ENCODE data around the gene FANK1. TPM values are rescaled to one million over a fixed set of nuclear protein-coding genes. Genes with fewer than 3 reads are reported as not detected.

Gene FANK1
- total RNA-seq, 1 experiment from 2014 or later = 0.85 TPM

DNA sequence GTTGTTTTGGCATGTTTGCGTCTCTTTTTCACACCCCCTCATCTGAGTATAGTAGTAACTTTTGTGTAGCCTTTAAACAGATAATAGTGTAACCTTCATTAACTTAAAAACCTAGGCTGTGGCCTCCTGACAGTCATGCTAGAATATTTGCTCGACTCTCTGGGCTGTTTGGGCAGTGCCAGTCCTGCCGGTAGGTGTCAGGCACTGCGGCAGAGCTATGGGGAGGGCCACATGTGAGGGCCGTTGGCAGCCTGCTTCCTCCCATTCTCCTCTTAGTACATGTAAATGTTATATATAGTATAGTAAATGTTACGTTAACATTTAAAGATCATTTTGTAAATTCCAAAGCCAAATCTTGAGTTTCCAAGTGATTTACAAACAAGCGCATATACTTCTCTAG, 46.9 kb upstream of the FANK1 start:
- DNase-seq = no peak
- no TSS peak for BruUV-seq (replicated peaks)
- Mint-ChIP-seq H3K27me3 (ENCODE audit: unreplicated experiment) (no peaks in the 10 kb centered on the region), H3K4me1 (ENCODE audit: low read depth, unreplicated experiment) (no peaks in the 10 kb centered on the region), H3K4me3 (ENCODE audit: low read depth, unreplicated experiment) (no peak overlapping the region), H3K36me3 (ENCODE audit: insufficient read depth, unreplicated experiment) (peaks cover 32% of the 10 kb centered on the region), H3K9me3 (ENCODE audit: low read depth, unreplicated experiment) (no peaks in the 10 kb centered on the region), H3K27ac (ENCODE audit: unreplicated experiment) (no peak overlapping the region)
- intact Hi-C loops (cut with micrococcal nuclease; ENCODE audit: unreplicated experiment) = no loop called here
- CTCF ChIA-PET = no interaction called here
- TF ChIP-seq, protein P1, sequence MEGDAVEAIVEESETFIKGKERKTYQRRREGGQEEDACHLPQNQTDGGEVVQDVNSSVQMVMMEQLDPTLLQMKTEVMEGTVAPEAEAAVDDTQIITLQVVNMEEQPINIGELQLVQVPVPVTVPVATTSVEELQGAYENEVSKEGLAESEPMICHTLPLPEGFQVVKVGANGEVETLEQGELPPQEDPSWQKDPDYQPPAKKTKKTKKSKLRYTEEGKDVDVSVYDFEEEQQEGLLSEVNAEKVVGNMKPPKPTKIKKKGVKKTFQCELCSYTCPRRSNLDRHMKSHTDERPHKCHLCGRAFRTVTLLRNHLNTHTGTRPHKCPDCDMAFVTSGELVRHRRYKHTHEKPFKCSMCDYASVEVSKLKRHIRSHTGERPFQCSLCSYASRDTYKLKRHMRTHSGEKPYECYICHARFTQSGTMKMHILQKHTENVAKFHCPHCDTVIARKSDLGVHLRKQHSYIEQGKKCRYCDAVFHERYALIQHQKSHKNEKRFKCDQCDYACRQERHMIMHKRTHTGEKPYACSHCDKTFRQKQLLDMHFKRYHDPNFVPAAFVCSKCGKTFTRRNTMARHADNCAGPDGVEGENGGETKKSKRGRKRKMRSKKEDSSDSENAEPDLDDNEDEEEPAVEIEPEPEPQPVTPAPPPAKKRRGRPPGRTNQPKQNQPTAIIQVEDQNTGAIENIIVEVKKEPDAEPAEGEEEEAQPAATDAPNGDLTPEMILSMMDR (IDR thresholded peaks at IDR 0.05; ENCODE audit: unreplicated experiment) = no peak

DNA sequence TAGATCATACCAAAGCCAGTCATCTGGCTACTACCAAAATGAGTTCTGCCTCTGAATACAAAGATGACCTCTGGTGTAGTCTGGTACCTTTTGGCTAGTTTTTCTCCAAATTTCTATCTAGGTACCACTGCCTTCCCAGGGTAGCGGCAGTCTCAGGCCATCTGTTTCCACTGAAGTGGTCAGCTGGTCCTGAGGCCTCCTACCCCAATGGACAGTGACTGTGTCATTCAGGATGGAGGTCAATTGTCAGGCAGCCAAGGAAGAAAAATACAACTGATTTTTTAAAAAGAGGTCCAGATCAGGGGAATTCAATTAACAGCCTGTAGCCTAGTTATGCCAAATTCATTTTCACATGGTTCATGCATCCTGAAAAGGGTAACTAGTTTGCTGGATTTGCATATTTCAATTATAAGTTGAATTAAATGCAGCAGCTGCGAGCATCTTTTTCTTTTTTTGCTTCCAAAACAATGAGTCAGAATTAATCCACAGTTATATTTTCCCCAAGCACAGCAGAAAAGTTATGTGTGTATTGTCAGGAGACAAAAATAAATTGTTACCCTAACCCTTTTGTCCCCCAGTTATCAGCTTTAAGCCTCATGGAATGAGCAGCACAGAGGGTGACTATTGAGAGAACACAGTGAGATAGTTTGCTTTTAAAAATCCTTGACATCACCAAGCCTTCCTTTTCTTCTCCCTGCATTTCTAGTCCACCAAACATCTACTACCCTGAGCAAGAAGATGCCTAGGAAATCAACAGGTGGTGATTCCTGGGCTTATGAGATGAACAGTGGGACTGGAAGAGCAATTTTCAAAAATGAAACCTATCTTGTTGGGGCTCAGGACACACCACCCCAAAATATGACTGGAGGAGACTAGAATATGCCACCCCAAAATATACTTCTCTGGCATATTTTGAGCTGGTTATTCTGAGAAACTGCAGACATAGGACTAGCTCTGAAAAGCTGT, 45.3 kb upstream of the FANK1 start:
- Mint-ChIP-seq H3K4me1 (ENCODE audit: low read depth, unreplicated experiment) (no peaks in the 10 kb centered on the region), H3K27me3 (ENCODE audit: unreplicated experiment) (no peaks in the 10 kb centered on the region), H3K4me3 (ENCODE audit: low read depth, unreplicated experiment) (no peak overlapping the region), H3K36me3 (ENCODE audit: insufficient read depth, unreplicated experiment) (peaks cover 27% of the 10 kb centered on the region), H3K27ac (ENCODE audit: unreplicated experiment) (no peak overlapping the region), H3K9me3 (ENCODE audit: low read depth, unreplicated experiment) (no peaks in the 10 kb centered on the region)
- CTCF ChIA-PET = interaction anchor here (0.7 kb wide), 1 partner anchor 79 kb away, joined by 7 read pairs; no protein-coding TSS in a partner anchor
- intact Hi-C loops (cut with micrococcal nuclease; ENCODE audit: unreplicated experiment) = no loop called here
- DNase-seq = no peak
- TF ChIP-seq, protein P1 (IDR thresholded peaks at IDR 0.05; ENCODE audit: unreplicated experiment) = no peak
- BruUV-seq (replicated peaks) = no TSS peak

DNA sequence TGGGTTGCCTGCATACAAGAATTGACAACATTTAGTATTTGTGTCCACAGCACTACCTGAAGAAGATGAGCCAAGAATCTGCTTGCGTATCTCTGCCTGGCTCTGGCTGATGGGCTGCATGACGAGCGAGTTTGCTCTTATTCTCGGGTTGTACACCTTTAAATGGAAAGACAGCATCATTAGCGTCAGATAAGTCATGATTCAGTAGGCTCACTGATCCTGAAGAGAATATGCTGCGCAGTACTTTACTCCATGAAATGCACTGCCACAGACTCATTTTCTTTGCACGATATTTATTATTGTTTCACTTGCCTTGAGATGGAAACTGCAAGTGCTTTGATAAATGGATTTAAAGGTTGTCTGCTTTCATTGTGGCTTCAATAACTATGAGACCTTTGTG, 43.9 kb upstream of the FANK1 start:
- TF ChIP-seq, protein P1 (IDR thresholded peaks at IDR 0.05; ENCODE audit: unreplicated experiment) = no peak
- H3K36me3 Mint-ChIP-seq (ENCODE audit: insufficient read depth, unreplicated experiment) = peaks cover 26% of the 10 kb centered on the region
- CTCF ChIA-PET = no interaction called here
- no peaks in the 10 kb centered on the region for H3K27me3 Mint-ChIP-seq (ENCODE audit: unreplicated experiment)
- BruUV-seq (replicated peaks) = no TSS peak
- no peak overlapping the region for H3K27ac Mint-ChIP-seq (ENCODE audit: unreplicated experiment)
- no peak overlapping the region for H3K4me3 Mint-ChIP-seq (ENCODE audit: low read depth, unreplicated experiment)
- no peaks in the 10 kb centered on the region for H3K9me3 Mint-ChIP-seq (ENCODE audit: low read depth, unreplicated experiment)
- no peaks in the 10 kb centered on the region for H3K4me1 Mint-ChIP-seq (ENCODE audit: low read depth, unreplicated experiment)
- DNase-seq = no peak
- intact Hi-C loops (cut with micrococcal nuclease; ENCODE audit: unreplicated experiment) = no loop called here

DNA sequence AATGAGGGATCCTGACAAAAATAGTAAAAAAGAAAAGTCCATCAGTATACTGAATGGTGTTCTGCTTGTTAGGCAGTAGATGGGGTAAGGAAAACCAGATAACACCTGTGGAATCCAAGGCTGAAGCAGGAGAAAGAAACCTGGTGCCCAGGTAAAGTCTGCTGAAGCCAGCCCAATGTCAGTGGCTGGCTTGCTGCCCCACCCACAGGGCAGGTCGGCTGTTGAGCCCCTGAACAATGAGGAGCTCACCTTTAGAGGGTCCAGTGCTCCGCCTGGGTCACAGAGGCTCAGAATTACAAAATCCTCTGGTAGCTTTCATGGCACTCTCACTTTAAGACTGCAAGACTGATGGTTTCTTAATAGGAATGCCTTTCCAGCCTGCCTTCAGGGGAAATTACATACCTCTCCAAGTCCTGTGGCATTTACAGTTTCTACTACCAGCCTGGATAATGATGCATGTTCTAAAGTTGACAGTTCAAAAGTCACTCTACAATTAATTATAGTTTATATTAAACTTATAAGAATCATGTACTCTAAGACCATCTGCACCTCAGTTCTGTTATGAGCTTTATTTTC, 39.1 kb upstream of the FANK1 start:
- H3K9me3 Mint-ChIP-seq (ENCODE audit: low read depth, unreplicated experiment) = no peaks in the 10 kb centered on the region
- DNase-seq = no peak
- TF ChIP-seq, protein P1 (IDR thresholded peaks at IDR 0.05; ENCODE audit: unreplicated experiment) = no peak
- H3K27ac Mint-ChIP-seq (ENCODE audit: unreplicated experiment) = no peak overlapping the region
- intact Hi-C loops (cut with micrococcal nuclease; ENCODE audit: unreplicated experiment) = no loop called here
- H3K4me1 Mint-ChIP-seq (ENCODE audit: low read depth, unreplicated experiment) = no peaks in the 10 kb centered on the region
- no TSS peak for BruUV-seq (replicated peaks)
- peaks cover 14% of the 10 kb centered on the region for H3K36me3 Mint-ChIP-seq (ENCODE audit: insufficient read depth, unreplicated experiment)
- H3K4me3 Mint-ChIP-seq (ENCODE audit: low read depth, unreplicated experiment) = no peak overlapping the region
- H3K27me3 Mint-ChIP-seq (ENCODE audit: unreplicated experiment) = no peaks in the 10 kb centered on the region
- CTCF ChIA-PET = no interaction called here

Measured in Calu3 (cell line).